ENCODE data around the gene MAGI2.

DNA sequence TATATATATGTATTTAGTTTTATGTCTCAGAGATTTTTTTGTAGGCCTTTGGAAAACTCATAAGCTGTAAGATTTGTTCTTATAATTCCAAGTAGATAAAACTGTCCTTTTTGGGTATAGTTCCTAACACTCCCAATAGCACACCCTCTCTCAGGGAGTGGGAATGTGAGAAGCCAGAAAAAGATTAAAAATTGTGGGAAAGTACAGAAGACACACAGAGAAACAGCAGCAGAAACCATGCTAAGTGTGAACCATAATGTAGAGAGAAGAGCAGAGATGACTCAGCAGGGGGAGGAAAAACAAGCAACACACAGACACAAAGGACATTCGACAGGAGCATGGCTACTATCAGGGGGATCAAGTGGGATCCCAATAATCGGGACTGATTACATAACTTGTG lies 401.6 kb downstream of the MAGI2 start:
- no peak for TF ChIP-seq POLR2A (IDR thresholded peaks at IDR 0.05)
- TF ChIP-seq, protein P1, sequence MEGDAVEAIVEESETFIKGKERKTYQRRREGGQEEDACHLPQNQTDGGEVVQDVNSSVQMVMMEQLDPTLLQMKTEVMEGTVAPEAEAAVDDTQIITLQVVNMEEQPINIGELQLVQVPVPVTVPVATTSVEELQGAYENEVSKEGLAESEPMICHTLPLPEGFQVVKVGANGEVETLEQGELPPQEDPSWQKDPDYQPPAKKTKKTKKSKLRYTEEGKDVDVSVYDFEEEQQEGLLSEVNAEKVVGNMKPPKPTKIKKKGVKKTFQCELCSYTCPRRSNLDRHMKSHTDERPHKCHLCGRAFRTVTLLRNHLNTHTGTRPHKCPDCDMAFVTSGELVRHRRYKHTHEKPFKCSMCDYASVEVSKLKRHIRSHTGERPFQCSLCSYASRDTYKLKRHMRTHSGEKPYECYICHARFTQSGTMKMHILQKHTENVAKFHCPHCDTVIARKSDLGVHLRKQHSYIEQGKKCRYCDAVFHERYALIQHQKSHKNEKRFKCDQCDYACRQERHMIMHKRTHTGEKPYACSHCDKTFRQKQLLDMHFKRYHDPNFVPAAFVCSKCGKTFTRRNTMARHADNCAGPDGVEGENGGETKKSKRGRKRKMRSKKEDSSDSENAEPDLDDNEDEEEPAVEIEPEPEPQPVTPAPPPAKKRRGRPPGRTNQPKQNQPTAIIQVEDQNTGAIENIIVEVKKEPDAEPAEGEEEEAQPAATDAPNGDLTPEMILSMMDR (IDR thresholded peaks at IDR 0.05): no peak

Measured in esophagus squamous epithelium (tissue), 4 donors.